ENCODE data around the gene SHOC2. TPM values are rescaled to one million over a fixed set of nuclear protein-coding genes. Genes with fewer than 3 reads are reported as not detected.

The SHOC2 gene
- total and polyA plus RNA-seq, 2 experiments from 2014 or later = 23.3 to 33.3 TPM

DNA sequence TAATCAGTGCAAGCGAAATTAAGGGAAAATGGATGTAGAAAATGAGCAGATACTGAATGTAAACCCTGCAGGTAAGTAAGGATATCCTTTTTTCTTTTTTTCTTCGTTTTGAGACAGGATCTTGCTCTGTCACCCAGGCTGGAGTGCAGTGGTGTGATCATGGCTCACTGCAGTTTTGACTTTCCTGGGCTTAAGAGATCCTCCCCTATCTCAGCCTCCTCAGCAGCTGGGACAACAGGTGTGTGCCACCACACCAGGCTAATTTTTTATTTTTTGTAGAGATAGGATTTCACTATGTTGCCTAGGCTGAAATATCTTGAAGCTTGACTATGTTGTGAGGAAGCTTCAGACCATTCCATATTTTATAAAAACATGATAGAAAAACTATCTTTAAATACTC lies 43.4 kb upstream of the SHOC2 start:
- H3F3A ChIP-seq (replicated peaks; ENCODE audit: low read depth) = no peaks in the 10 kb centered on the region
- Mint-ChIP-seq H3K36me3 (ENCODE audit: low read depth) (no peaks in the 10 kb centered on the region), H3K4me1 (peaks cover 10% of the 10 kb centered on the region; the same call in 2 of the 3 replicates), H3K27me3 (ENCODE audit: insufficient read depth, low read depth, poor library complexity) (peaks cover 2% of the 10 kb centered on the region), H3K9me3 (no peaks in the 10 kb centered on the region), H3K27ac (no peak overlapping the region), H3K4me3 (no peak overlapping the region)
- no peaks in the 10 kb centered on the region for H3K9me2 ChIP-seq (ENCODE audit: insufficient read depth)
- H4K20me1 ChIP-seq (replicated peaks; ENCODE audit: insufficient read depth) = no peaks in the 10 kb centered on the region
- peaks cover 15% of the 10 kb centered on the region for H3K4me1 ChIP-seq (ENCODE audit: insufficient read depth)
- no peak overlapping the region for H2AFZ ChIP-seq
- H3K27ac ChIP-seq (ENCODE audit: low read depth) = no peak overlapping the region
- peaks cover 13% of the 10 kb centered on the region for H3K79me2 ChIP-seq (replicated peaks; ENCODE audit: insufficient read depth)
- no peak overlapping the region for H3K4me3 ChIP-seq
- H3K27me3 ChIP-seq (ENCODE audit: insufficient read depth) = no peaks in the 10 kb centered on the region
- no peaks in the 10 kb centered on the region for H3K36me3 ChIP-seq (ENCODE audit: insufficient read depth)
- TF ChIP-seq ZNF114 (CRISPR knock-in tag; IDR thresholded peaks at IDR 0.05) (no peak), JUNB (IDR thresholded peaks at IDR 0.05; ENCODE audit: unreplicated experiment) (no peak), NANOG (IDR thresholded peaks at IDR 0.05; ENCODE audit: borderline replicate concordance) (no peak), CREB1 (CRISPR knock-in tag; IDR thresholded peaks at IDR 0.05; ENCODE audit: low read depth) (no peak), ZNF331 (CRISPR knock-in tag; IDR thresholded peaks at IDR 0.05; ENCODE audit: low read depth) (no peak), STAT1 (IDR thresholded peaks at IDR 0.05; ENCODE audit: unreplicated experiment) (no peak), EZH2phosphoT487 (IDR thresholded peaks at IDR 0.05; ENCODE audit: unreplicated experiment) (no peak), POLR2AphosphoS5 (IDR thresholded peaks at IDR 0.05; ENCODE audit: low read depth) (no peak), EZH2 (IDR thresholded peaks at IDR 0.05; ENCODE audit: low read depth, unreplicated experiment) (no peak)
- TF ChIP-seq, protein P1, sequence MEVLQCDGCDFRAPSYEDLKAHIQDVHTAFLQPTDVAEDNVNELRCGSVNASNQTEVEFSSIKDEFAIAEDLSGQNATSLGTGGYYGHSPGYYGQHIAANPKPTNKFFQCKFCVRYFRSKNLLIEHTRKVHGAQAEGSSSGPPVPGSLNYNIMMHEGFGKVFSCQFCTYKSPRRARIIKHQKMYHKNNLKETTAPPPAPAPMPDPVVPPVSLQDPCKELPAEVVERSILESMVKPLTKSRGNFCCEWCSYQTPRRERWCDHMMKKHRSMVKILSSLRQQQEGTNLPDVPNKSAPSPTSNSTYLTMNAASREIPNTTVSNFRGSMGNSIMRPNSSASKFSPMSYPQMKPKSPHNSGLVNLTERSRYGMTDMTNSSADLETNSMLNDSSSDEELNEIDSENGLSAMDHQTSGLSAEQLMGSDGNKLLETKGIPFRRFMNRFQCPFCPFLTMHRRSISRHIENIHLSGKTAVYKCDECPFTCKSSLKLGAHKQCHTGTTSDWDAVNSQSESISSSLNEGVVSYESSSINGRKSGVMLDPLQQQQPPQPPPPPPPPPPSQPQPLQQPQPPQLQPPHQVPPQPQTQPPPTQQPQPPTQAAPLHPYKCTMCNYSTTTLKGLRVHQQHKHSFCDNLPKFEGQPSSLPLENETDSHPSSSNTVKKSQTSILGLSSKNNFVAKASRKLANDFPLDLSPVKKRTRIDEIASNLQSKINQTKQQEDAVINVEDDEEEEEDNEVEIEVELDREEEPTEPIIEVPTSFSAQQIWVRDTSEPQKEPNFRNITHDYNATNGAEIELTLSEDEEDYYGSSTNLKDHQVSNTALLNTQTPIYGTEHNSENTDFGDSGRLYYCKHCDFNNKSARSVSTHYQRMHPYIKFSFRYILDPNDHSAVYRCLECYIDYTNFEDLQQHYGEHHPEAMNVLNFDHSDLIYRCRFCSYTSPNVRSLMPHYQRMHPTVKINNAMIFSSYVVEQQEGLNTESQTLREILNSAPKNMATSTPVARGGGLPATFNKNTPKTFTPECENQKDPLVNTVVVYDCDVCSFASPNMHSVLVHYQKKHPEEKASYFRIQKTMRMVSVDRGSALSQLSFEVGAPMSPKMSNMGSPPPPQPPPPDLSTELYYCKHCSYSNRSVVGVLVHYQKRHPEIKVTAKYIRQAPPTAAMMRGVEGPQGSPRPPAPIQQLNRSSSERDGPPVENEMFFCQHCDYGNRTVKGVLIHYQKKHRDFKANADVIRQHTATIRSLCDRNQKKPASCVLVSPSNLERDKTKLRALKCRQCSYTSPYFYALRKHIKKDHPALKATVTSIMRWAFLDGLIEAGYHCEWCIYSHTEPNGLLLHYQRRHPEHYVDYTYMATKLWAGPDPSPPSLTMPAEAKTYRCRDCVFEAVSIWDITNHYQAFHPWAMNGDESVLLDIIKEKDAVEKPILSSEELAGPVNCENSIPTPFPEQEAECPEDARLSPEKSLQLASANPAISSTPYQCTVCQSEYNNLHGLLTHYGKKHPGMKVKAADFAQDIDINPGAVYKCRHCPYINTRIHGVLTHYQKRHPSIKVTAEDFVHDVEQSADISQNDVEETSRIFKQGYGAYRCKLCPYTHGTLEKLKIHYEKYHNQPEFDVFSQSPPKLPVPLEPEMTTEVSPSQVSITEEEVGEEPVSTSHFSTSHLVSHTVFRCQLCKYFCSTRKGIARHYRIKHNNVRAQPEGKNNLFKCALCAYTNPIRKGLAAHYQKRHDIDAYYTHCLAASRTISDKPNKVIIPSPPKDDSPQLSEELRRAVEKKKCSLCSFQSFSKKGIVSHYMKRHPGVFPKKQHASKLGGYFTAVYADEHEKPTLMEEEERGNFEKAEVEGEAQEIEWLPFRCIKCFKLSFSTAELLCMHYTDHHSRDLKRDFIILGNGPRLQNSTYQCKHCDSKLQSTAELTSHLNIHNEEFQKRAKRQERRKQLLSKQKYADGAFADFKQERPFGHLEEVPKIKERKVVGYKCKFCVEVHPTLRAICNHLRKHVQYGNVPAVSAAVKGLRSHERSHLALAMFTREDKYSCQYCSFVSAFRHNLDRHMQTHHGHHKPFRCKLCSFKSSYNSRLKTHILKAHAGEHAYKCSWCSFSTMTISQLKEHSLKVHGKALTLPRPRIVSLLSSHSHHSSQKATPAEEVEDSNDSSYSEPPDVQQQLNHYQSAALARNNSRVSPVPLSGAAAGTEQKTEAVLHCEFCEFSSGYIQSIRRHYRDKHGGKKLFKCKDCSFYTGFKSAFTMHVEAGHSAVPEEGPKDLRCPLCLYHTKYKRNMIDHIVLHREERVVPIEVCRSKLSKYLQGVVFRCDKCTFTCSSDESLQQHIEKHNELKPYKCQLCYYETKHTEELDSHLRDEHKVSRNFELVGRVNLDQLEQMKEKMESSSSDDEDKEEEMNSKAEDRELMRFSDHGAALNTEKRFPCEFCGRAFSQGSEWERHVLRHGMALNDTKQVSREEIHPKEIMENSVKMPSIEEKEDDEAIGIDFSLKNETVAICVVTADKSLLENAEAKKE (CRISPR knock-in tag; IDR thresholded peaks at IDR 0.05) = no peak
- TF ChIP-seq, protein P2, sequence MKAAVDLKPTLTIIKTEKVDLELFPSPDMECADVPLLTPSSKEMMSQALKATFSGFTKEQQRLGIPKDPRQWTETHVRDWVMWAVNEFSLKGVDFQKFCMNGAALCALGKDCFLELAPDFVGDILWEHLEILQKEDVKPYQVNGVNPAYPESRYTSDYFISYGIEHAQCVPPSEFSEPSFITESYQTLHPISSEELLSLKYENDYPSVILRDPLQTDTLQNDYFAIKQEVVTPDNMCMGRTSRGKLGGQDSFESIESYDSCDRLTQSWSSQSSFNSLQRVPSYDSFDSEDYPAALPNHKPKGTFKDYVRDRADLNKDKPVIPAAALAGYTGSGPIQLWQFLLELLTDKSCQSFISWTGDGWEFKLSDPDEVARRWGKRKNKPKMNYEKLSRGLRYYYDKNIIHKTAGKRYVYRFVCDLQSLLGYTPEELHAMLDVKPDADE (IDR thresholded peaks at IDR 0.05) = no peak
- TF ChIP-seq, protein P3, sequence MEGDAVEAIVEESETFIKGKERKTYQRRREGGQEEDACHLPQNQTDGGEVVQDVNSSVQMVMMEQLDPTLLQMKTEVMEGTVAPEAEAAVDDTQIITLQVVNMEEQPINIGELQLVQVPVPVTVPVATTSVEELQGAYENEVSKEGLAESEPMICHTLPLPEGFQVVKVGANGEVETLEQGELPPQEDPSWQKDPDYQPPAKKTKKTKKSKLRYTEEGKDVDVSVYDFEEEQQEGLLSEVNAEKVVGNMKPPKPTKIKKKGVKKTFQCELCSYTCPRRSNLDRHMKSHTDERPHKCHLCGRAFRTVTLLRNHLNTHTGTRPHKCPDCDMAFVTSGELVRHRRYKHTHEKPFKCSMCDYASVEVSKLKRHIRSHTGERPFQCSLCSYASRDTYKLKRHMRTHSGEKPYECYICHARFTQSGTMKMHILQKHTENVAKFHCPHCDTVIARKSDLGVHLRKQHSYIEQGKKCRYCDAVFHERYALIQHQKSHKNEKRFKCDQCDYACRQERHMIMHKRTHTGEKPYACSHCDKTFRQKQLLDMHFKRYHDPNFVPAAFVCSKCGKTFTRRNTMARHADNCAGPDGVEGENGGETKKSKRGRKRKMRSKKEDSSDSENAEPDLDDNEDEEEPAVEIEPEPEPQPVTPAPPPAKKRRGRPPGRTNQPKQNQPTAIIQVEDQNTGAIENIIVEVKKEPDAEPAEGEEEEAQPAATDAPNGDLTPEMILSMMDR (conservative IDR thresholded peaks at IDR 0.05; ENCODE audit: low read depth in 2 of 2) = no peak
- TF ChIP-seq, protein P4, sequence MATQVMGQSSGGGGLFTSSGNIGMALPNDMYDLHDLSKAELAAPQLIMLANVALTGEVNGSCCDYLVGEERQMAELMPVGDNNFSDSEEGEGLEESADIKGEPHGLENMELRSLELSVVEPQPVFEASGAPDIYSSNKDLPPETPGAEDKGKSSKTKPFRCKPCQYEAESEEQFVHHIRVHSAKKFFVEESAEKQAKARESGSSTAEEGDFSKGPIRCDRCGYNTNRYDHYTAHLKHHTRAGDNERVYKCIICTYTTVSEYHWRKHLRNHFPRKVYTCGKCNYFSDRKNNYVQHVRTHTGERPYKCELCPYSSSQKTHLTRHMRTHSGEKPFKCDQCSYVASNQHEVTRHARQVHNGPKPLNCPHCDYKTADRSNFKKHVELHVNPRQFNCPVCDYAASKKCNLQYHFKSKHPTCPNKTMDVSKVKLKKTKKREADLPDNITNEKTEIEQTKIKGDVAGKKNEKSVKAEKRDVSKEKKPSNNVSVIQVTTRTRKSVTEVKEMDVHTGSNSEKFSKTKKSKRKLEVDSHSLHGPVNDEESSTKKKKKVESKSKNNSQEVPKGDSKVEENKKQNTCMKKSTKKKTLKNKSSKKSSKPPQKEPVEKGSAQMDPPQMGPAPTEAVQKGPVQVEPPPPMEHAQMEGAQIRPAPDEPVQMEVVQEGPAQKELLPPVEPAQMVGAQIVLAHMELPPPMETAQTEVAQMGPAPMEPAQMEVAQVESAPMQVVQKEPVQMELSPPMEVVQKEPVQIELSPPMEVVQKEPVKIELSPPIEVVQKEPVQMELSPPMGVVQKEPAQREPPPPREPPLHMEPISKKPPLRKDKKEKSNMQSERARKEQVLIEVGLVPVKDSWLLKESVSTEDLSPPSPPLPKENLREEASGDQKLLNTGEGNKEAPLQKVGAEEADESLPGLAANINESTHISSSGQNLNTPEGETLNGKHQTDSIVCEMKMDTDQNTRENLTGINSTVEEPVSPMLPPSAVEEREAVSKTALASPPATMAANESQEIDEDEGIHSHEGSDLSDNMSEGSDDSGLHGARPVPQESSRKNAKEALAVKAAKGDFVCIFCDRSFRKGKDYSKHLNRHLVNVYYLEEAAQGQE (IDR thresholded peaks at IDR 0.05; ENCODE audit: unreplicated experiment) = no peak
- no peak for ATAC-seq
- no peak overlapping the region for H3K4me2 ChIP-seq
- no peak for DNase-seq (ENCODE audit: low spot score)
